GM19395 (cell line): ENCODE results near the gene TUBA4A.
"Not testable (repeated sequence)": the region's sequence is repeated elsewhere in the genome, so short reads cannot be mapped to it uniquely, and the experiment has no call there.

ENCODE experiments used
- ATAC-seq: cut with Tn5 transposase; IDR thresholded peaks from one replicate; pipeline ENCODE4 v1.9.1; 2021; ENCODE audit warnings: mild to moderate bottlenecking, moderate library complexity; ENCODE audit not compliant: unreplicated experiment

The TUBA4A gene

GRCh38 chr2:219269362-219270054 lies 15.8 kb upstream of the TUBA4A start:
- no peak for ATAC-seq

- no peak for ATAC-seq
Measured at GRCh38 chr2:219268294-219268693, 14.6 kb upstream of the TUBA4A start.

- ATAC-seq, result no peak
Measured at GRCh38 chr2:219266886-219267285, 13.2 kb upstream of the TUBA4A start.

- ATAC-seq, result no peak
Measured at GRCh38 chr2:219266232-219266631, 12.5 kb upstream of the TUBA4A start.

- ATAC-seq, result no peak
Measured at GRCh38 chr2:219261024-219261855, 7.5 kb upstream of the TUBA4A start.

- ATAC-seq, result not testable (repeated sequence)
Measured at GRCh38 chr2:219258942-219259341, 5.2 kb upstream of the TUBA4A start.

- peak; percentile 35 for ATAC-seq
Measured at GRCh38 chr2:219254590-219255201, 978 bp upstream of the TUBA4A start.

- ATAC-seq, result peak; percentile 23
Measured at GRCh38 chr2:219252900-219253752, 592 bp downstream of the TUBA4A start, which contains the start of gene TUBA4B. TSS of gene TUBA4B (plus strand) at chr2:219253243. CDS start at chr2:219253408, 165 bp downstream.

GRCh38 chr2:219252570-219252899 lies 1.2 kb downstream of the TUBA4A start:
- no peak for ATAC-seq

- ATAC-seq, result no peak
Measured at GRCh38 chr2:219252084-219252483, 1.6 kb downstream of the TUBA4A start.

- no peak for ATAC-seq
Measured at GRCh38 chr2:219251656-219252055, 2.1 kb downstream of the TUBA4A start.

- ATAC-seq, result no peak
Measured at GRCh38 chr2:219250049-219250781, 3.5 kb downstream of the TUBA4A start.

GRCh38 chr2:219249203-219249980 lies 4.3 kb downstream of the TUBA4A start:
- peak; percentile 52 for ATAC-seq

- ATAC-seq, result no peak
Measured at GRCh38 chr2:219248845-219249202, 4.9 kb downstream of the TUBA4A start.

- no peak for ATAC-seq
Measured at GRCh38 chr2:219247678-219248642, 5.8 kb downstream of the TUBA4A start.

- no peak for ATAC-seq
Measured at GRCh38 chr2:219246559-219246958, 7.2 kb downstream of the TUBA4A start.

GRCh38 chr2:219245899-219246230 lies 7.9 kb downstream of the TUBA4A start:
- ATAC-seq, result no peak

GRCh38 chr2:219245148-219245898 lies 8.4 kb downstream of the TUBA4A start, which contains the start of the genes GLB1L and STK16:
TSS of gene GLB1L (minus strand) at chr2:219245444. CDS start at chr2:219243573, 1,871 bp downstream.
TSS of gene STK16 (plus strand) at chr2:219245479. CDS start at chr2:219246000, 521 bp downstream.
- peak; percentile 69 for ATAC-seq
